ENCODE results near the gene TBC1D22B. TPM values are rescaled to one million over a fixed set of nuclear protein-coding genes. Genes with fewer than 3 reads are reported as not detected.

The TBC1D22B gene
- total and polyA plus RNA-seq, 9 of the 15 experiments (the other 6 are each of a cell fraction or from before 2014, with no cell fraction given): 4.8 to 24.2 (median 13.5) TPM

DNA sequence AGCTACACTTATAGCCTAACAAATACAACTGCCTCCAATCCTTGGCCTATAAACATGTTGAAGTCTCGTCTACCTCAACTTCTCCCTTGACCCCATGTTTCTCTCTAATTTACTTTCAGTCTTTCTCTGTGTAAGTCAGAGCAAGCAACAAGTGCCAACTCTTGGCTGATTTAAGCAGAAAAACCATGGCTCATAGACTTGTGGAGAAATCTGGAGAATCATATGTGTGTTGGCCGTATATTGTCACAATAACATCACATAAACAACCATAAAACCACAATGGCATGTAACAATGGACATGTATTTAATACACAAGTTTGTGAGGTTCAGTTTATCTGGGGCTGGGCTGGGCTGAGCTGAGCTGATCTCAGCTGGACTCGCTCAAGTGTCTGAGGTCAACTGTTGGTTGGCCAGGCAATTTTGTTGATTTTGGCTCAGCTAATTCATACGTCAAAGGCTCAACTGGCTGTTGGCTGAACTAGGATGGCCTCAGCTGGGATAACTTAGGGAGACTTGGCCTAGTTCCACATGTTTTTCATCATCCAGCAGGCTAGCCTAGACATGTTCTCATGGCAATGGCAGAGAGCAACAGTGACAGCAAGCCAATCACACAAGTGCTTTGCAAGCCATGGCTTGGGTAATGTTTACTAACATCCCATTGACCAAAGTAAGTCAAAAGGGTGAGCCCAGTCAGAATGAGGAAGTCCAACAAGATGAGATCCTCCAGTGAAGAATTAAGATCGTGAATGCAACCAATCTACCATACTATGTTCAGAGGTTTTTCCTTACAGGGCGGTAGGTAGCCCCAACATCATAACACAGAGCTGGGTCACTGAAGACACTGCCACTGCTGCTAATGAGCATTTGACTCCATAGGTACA, 12.9 kb upstream of the TBC1D22B start (continued):
- TF ChIP-seq, protein P1, sequence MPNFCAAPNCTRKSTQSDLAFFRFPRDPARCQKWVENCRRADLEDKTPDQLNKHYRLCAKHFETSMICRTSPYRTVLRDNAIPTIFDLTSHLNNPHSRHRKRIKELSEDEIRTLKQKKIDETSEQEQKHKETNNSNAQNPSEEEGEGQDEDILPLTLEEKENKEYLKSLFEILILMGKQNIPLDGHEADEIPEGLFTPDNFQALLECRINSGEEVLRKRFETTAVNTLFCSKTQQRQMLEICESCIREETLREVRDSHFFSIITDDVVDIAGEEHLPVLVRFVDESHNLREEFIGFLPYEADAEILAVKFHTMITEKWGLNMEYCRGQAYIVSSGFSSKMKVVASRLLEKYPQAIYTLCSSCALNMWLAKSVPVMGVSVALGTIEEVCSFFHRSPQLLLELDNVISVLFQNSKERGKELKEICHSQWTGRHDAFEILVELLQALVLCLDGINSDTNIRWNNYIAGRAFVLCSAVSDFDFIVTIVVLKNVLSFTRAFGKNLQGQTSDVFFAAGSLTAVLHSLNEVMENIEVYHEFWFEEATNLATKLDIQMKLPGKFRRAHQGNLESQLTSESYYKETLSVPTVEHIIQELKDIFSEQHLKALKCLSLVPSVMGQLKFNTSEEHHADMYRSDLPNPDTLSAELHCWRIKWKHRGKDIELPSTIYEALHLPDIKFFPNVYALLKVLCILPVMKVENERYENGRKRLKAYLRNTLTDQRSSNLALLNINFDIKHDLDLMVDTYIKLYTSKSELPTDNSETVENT (CRISPR knock-in tag; IDR thresholded peaks at IDR 0.05): 0 out of 2 replicates have a peak, but pooled peaks have one; percentile 13
- TF ChIP-seq ZNF79 (CRISPR knock-in tag; IDR thresholded peaks at IDR 0.05; ENCODE audit: low read depth): 0 out of 2 replicates have a peak, but pooled peaks have one; percentile 39
- TF ChIP-seq PCBP1 (IDR thresholded peaks at IDR 0.05; ENCODE audit: low read depth, low read length, poor library complexity, severe bottlenecking): no peak
- no peak for TF ChIP-seq ZNF24 (IDR thresholded peaks at IDR 0.05)
- TF ChIP-seq FOSL1 (tag; conservative IDR thresholded peaks at IDR 0.05): no peak
- TF ChIP-seq, protein P2, sequence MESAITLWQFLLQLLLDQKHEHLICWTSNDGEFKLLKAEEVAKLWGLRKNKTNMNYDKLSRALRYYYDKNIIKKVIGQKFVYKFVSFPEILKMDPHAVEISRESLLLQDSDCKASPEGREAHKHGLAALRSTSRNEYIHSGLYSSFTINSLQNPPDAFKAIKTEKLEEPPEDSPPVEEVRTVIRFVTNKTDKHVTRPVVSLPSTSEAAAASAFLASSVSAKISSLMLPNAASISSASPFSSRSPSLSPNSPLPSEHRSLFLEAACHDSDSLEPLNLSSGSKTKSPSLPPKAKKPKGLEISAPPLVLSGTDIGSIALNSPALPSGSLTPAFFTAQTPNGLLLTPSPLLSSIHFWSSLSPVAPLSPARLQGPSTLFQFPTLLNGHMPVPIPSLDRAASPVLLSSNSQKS (CRISPR knock-in tag; IDR thresholded peaks at IDR 0.05): no peak
- TF ChIP-seq, protein P3, sequence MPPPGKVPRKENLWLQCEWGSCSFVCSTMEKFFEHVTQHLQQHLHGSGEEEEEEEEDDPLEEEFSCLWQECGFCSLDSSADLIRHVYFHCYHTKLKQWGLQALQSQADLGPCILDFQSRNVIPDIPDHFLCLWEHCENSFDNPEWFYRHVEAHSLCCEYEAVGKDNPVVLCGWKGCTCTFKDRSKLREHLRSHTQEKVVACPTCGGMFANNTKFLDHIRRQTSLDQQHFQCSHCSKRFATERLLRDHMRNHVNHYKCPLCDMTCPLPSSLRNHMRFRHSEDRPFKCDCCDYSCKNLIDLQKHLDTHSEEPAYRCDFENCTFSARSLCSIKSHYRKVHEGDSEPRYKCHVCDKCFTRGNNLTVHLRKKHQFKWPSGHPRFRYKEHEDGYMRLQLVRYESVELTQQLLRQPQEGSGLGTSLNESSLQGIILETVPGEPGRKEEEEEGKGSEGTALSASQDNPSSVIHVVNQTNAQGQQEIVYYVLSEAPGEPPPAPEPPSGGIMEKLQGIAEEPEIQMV (tag; conservative IDR thresholded peaks at IDR 0.05; ENCODE audit: low read depth): no peak; the same call in 1 of the 2 replicates
- TF ChIP-seq, protein P4, sequence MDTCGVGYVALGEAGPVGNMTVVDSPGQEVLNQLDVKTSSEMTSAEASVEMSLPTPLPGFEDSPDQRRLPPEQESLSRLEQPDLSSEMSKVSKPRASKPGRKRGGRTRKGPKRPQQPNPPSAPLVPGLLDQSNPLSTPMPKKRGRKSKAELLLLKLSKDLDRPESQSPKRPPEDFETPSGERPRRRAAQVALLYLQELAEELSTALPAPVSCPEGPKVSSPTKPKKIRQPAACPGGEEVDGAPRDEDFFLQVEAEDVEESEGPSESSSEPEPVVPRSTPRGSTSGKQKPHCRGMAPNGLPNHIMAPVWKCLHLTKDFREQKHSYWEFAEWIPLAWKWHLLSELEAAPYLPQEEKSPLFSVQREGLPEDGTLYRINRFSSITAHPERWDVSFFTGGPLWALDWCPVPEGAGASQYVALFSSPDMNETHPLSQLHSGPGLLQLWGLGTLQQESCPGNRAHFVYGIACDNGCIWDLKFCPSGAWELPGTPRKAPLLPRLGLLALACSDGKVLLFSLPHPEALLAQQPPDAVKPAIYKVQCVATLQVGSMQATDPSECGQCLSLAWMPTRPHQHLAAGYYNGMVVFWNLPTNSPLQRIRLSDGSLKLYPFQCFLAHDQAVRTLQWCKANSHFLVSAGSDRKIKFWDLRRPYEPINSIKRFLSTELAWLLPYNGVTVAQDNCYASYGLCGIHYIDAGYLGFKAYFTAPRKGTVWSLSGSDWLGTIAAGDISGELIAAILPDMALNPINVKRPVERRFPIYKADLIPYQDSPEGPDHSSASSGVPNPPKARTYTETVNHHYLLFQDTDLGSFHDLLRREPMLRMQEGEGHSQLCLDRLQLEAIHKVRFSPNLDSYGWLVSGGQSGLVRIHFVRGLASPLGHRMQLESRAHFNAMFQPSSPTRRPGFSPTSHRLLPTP (IDR thresholded peaks at IDR 0.05; ENCODE audit: borderline replicate concordance, extremely low read depth, insufficient read length): no peak
- no peak for TF ChIP-seq SLC30A9 (CRISPR knock-in tag; IDR thresholded peaks at IDR 0.05)
- peak; percentile 73 for TF ChIP-seq CTBP1 (IDR thresholded peaks at IDR 0.05; ENCODE audit: borderline replicate concordance)
- no peak for TF ChIP-seq ZFX (CRISPR knock-in tag; IDR thresholded peaks at IDR 0.05)
- TF ChIP-seq CEBPG (CRISPR knock-in tag; IDR thresholded peaks at IDR 0.05): no peak
- TF ChIP-seq CEBPG (tag; conservative IDR thresholded peaks at IDR 0.05 in 1 of 2, IDR thresholded peaks at IDR 0.05 in 1 of 2): peak; percentile 10 to 89; a peak in 3 of 4 replicates
- no peak for TF ChIP-seq ZNF830 (CRISPR knock-in tag; IDR thresholded peaks at IDR 0.05)
- TF ChIP-seq, protein P5, sequence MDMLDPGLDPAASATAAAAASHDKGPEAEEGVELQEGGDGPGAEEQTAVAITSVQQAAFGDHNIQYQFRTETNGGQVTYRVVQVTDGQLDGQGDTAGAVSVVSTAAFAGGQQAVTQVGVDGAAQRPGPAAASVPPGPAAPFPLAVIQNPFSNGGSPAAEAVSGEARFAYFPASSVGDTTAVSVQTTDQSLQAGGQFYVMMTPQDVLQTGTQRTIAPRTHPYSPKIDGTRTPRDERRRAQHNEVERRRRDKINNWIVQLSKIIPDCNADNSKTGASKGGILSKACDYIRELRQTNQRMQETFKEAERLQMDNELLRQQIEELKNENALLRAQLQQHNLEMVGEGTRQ (CRISPR knock-in tag; IDR thresholded peaks at IDR 0.05): no peak
- no peak for TF ChIP-seq ZEB2 (IDR thresholded peaks at IDR 0.05)
- peak; percentile 38; the same call in 1 of the 2 replicates for TF ChIP-seq GTF2E2 (tag; IDR thresholded peaks at IDR 0.05)
- no peak for TF ChIP-seq U2AF2 (optimal IDR thresholded peaks at IDR 0.05; ENCODE audit: low read depth, low read length)
